GM23248 (cell line): ENCODE results near the gene HEMK1.

Source experiments
- EZH2 ChIP-seq: fragments of 200-600 bp; sonication (generic); IDR thresholded peaks from 2 replicates; pipeline ENCODE4 v1.6.1; 2018; ENCODE audit warnings: antibody characterized with exemption, mild to moderate bottlenecking; ENCODE audit not compliant: insufficient read depth, poor library complexity, severe bottlenecking
- EZH2phosphoT487 ChIP-seq: fragments of 200-600 bp; sonication (generic); IDR thresholded peaks from 2 replicates; pipeline ENCODE4 v1.6.1; 2018; ENCODE audit warnings: antibody characterized with exemption, moderate library complexity, mild to moderate bottlenecking, low read depth; ENCODE audit not compliant: insufficient read depth

DNA sequence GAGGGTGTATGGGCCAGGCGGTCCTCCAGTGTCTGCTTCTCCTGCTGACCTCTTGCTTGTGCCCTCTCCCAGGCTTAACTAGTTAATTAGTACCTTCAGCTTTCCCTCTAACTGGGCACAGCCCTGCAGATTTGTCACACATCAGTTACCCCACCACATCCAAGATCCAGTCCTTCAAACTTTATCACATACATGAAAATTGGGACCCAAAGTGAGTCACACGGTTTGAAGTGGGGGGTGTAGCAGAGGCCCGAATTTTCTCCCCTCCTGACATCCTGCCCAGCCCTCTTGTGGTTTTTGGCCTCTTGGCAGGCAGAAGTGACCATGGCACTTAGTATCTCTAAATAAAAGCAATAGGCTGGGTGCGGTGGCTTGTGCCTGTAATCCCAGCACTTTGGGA is 51.5 kb downstream of the HEMK1 start:
- no peak for TF ChIP-seq EZH2
- no peak for TF ChIP-seq EZH2phosphoT487
